LNCaP clone FGC (cell line): ENCODE measurements around the gene EDA2R.

Experiments
- DNase-seq: peaks from one replicate; pipeline ENCODE4 v3.0.0-alpha.2; 2011; ENCODE audit warnings: low read depth
- H3K4me3 ChIP-seq: 2 replicates; pipeline ENCODE4 v1.5.1; 2011; ENCODE audit warnings: mild to moderate bottlenecking, low read depth, low read length, control low read depth
- CTCF ChIP-seq: IDR thresholded peaks from 2 replicates; pipeline ENCODE4 v1.5.1; 2012; ENCODE audit warnings: mild to moderate bottlenecking; ENCODE audit not compliant: control insufficient read depth, insufficient read depth; ENCODE audit errors: extremely low read depth

Gene EDA2R, protein sequence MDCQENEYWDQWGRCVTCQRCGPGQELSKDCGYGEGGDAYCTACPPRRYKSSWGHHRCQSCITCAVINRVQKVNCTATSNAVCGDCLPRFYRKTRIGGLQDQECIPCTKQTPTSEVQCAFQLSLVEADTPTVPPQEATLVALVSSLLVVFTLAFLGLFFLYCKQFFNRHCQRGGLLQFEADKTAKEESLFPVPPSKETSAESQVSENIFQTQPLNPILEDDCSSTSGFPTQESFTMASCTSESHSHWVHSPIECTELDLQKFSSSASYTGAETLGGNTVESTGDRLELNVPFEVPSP

GRCh38 chrX:66638591-66639500 lies at the start of gene EDA2R:
EDA2R (minus strand) TSS chrX:66639078; CDS start chrX:66616020, 23,058 bp downstream.
- no peak within 1 kb of the TSS for H3K4me3 ChIP-seq
- TF ChIP-seq CTCF = no peak
- DNase-seq = no peak

DNA sequence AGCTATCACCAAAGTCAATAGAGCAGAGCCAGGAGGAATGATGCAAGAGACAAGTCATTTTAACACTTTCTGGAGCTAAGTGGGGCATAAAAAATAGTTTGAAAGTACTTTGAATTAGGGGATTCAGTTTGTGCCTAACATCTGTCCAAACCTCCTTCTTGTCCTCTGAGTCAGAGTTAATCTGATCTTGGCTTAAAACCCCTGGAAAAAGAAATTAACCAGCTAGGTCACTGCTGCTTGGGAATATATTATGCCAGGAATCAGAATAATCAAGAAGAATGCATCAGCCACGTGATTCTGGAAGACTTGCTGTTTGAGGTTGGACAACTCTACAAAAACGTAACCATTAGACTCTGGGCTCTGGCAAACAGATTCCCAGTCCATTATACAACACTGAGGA lies 45.3 kb upstream of the EDA2R start:
- no peak overlapping the region for H3K4me3 ChIP-seq
- DNase-seq = no peak
- no peak for TF ChIP-seq CTCF

GRCh38 chrX:66680451-66680850 lies 41.6 kb upstream of the EDA2R start:
- no peak overlapping the region for H3K4me3 ChIP-seq
- DNase-seq = no peak
- no peak for TF ChIP-seq CTCF

DNA sequence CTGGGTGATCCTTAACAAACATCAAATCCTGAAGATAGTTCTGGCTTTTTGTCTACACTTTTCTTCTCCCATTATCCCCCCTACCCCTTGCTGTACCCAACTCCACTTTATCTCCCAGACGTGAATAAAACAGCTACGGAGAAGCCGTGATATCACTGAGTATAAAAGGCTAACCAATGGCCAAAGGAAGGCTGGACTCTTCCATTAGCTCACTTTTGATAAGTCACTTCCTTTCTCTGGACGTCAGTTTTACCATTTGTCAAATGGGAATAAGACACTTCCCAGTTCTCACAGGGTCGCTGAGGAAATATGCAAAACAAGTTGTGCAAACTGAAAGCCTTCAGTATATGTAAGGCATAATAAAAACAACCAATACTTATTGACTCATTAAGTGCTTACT lies 38.6 kb upstream of the EDA2R start:
- TF ChIP-seq CTCF = no peak
- no peak for DNase-seq
- H3K4me3 ChIP-seq = no peak overlapping the region

GRCh38 chrX:66676990-66677389 lies 38.1 kb upstream of the EDA2R start:
- DNase-seq = no peak
- no peak for TF ChIP-seq CTCF
- no peak overlapping the region for H3K4me3 ChIP-seq

- no peak for TF ChIP-seq CTCF
- DNase-seq = no peak
- no peak overlapping the region for H3K4me3 ChIP-seq
Observed at GRCh38 chrX:66676413-66676812, 37.5 kb upstream of the EDA2R start.
